Suprapubic skin (tissue), 3 donors: ENCODE results near the gene HOXB3.

Experiments used
- CTCF ChIP-seq, 2 donors: fragments of 200-600 bp in 1 of 2; fragments of 450-650 bp in 1 of 2; sonication (generic) in 1 of 2; IDR thresholded peaks; one replicate each; pipeline ENCODE4 v1.5.1; 2016 to 2019; ENCODE audit warnings: antibody characterized with exemption in 2 of 2, mild to moderate bottlenecking in 1 of 2, moderate library complexity in 1 of 2
- POLR2A ChIP-seq, 2 donors: fragments of 450-650 bp; IDR thresholded peaks; one replicate each; pipeline ENCODE4 v1.6.1; 2017; ENCODE audit warnings: antibody characterized with exemption in 2 of 2, mild to moderate bottlenecking in 2 of 2, moderate library complexity in 2 of 2

GRCh38 chr17:48616717-48617470 is 26.9 kb upstream of the HOXB3 start:
- TF ChIP-seq POLR2A (IDR thresholded peaks at IDR 0.05) (no peak), CTCF (IDR thresholded peaks at IDR 0.05) (no peak)
